ENCODE results near the gene BORCS5. TPM values are rescaled to one million over a fixed set of nuclear protein-coding genes. Genes with fewer than 3 reads are reported as not detected.

The BORCS5 gene
- total and polyA plus RNA-seq, 8 donors, result 7.7 to 13.5 (median 9.1) TPM

- Histone ChIP-seq H3K36me3 (peaks cover 0 to 51% of the 10 kb centered on the region in 2 donors), H3K4me1 (peaks cover 0 to 19% of the 10 kb centered on the region in 2 donors), H3K9me3 (no peaks in the 10 kb centered on the region), H3K4me3 (no peak overlapping the region), H3K27ac (peak overlapping the region in 1 of 2 donors; percentile 55), H3K27me3 (no peaks in the 10 kb centered on the region)
- intact Hi-C loops (cut with DNase I), result no loop called here
- TF ChIP-seq, protein P1, sequence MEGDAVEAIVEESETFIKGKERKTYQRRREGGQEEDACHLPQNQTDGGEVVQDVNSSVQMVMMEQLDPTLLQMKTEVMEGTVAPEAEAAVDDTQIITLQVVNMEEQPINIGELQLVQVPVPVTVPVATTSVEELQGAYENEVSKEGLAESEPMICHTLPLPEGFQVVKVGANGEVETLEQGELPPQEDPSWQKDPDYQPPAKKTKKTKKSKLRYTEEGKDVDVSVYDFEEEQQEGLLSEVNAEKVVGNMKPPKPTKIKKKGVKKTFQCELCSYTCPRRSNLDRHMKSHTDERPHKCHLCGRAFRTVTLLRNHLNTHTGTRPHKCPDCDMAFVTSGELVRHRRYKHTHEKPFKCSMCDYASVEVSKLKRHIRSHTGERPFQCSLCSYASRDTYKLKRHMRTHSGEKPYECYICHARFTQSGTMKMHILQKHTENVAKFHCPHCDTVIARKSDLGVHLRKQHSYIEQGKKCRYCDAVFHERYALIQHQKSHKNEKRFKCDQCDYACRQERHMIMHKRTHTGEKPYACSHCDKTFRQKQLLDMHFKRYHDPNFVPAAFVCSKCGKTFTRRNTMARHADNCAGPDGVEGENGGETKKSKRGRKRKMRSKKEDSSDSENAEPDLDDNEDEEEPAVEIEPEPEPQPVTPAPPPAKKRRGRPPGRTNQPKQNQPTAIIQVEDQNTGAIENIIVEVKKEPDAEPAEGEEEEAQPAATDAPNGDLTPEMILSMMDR (IDR thresholded peaks at IDR 0.05), result no peak
- ATAC-seq, result no peak
- no peak for DNase-seq
Observed at GRCh38 chr12:12482959-12483358, 126.1 kb downstream of the BORCS5 start.

GRCh38 chr12:12483438-12483837 lies 126.6 kb downstream of the BORCS5 start:
- no peaks in the 10 kb centered on the region for H3K9me3 ChIP-seq
- peaks cover 0 to 49% of the 10 kb centered on the region in 2 donors for H3K36me3 ChIP-seq
- no peak overlapping the region for H3K4me3 ChIP-seq
- H3K27me3 ChIP-seq, result no peaks in the 10 kb centered on the region
- intact Hi-C loops (cut with DNase I), result no loop called here
- TF ChIP-seq, protein P1 (IDR thresholded peaks at IDR 0.05), result no peak
- H3K27ac ChIP-seq, result peak overlapping the region in 1 of 2 donors; percentile 55
- ATAC-seq, result no peak
- no peak for DNase-seq
- H3K4me1 ChIP-seq, result peaks cover 0 to 19% of the 10 kb centered on the region in 2 donors

GRCh38 chr12:12486661-12487240 lies 129.9 kb downstream of the BORCS5 start:
- intact Hi-C loops (cut with DNase I), result no loop called here
- Histone ChIP-seq H3K4me3 (no peak overlapping the region), H3K27ac (peak overlapping the region in 1 of 2 donors; percentile 11), H3K4me1 (peaks cover 0 to 15% of the 10 kb centered on the region in 2 donors), H3K9me3 (no peaks in the 10 kb centered on the region), H3K27me3 (no peaks in the 10 kb centered on the region), H3K36me3 (peaks cover 0 to 30% of the 10 kb centered on the region in 2 donors)
- no peak for ATAC-seq
- DNase-seq, result no peak
- TF ChIP-seq, protein P1 (IDR thresholded peaks at IDR 0.05), result no peak

GRCh38 chr12:12487490-12487889 lies 130.6 kb downstream of the BORCS5 start:
- peaks cover 0 to 27% of the 10 kb centered on the region in 2 donors for H3K36me3 ChIP-seq
- ATAC-seq (no peak), DNase-seq (no peak)
- no peaks in the 10 kb centered on the region for H3K27me3 ChIP-seq
- intact Hi-C loops (cut with DNase I), result no loop called here
- H3K4me3 ChIP-seq, result no peak overlapping the region
- no peaks in the 10 kb centered on the region for H3K9me3 ChIP-seq
- H3K4me1 ChIP-seq, result peaks cover 0 to 12% of the 10 kb centered on the region in 2 donors
- no peak overlapping the region for H3K27ac ChIP-seq
- TF ChIP-seq, protein P1 (IDR thresholded peaks at IDR 0.05), result no peak

GRCh38 chr12:12488296-12488695 lies 131.4 kb downstream of the BORCS5 start:
- Histone ChIP-seq H3K4me3 (no peak overlapping the region), H3K27me3 (no peaks in the 10 kb centered on the region), H3K4me1 (peaks cover 0 to 4% of the 10 kb centered on the region in 2 donors), H3K9me3 (no peaks in the 10 kb centered on the region), H3K36me3 (peaks cover 0 to 23% of the 10 kb centered on the region in 2 donors), H3K27ac (no peak overlapping the region)
- DNase-seq (no peak), ATAC-seq (no peak)
- intact Hi-C loops (cut with DNase I), result no loop called here
- TF ChIP-seq, protein P1 (IDR thresholded peaks at IDR 0.05), result no peak
